K562 (cell line): Measurements from ENCODE around the gene URAD. TPM values are rescaled to one million over a fixed set of nuclear protein-coding genes. Genes with fewer than 3 reads are reported as not detected.

Experiments used
- ATAC-seq: fragments of 200-7000 bp; cut with Tn5 transposase; 3 replicates; pipeline ENCODE4 v1.9.1; 2020; ENCODE audit warnings: moderate library complexity
- BruUV-seq: library from RNA; stranded (reverse); fragments of 400-500 nt; replicated peaks from 2 replicates; lab custom pipeline; 2021; lab: Mats Ljungman, UMichigan
- CTCF ChIA-PET: fragments of 300-600 bp; formaldehyde crosslinking; extraction: SDS; loops from one replicate; lab custom pipeline; 2021; ENCODE audit warnings: low intra/inter-chr PET ratio; lab: Yijun Ruan, JAX
- POLR2A ChIA-PET: fragments of 300-600, 350-650 bp; sonication (Branson Sonifier 250); formaldehyde crosslinking; extraction: SDS; loops from one replicate; lab custom pipeline; 2021; ENCODE audit warnings: antibody characterized with exemption, inconsistent platforms; lab: Yijun Ruan, JAX
- DNase-seq, 4 experiments: peaks; one replicate each; pipeline versions ENCODE4 v3.0.0 to v3.0.0-alpha.2; 2011 to 2018; ENCODE audit warnings: low spot score in 3 of 4, mixed read lengths in 3 of 4; ENCODE audit errors: extremely low read depth in 1 of 4
- FAIRE-seq: peaks from 2 replicates; lab custom pipeline; 2011; peaks lifted over from hg19 to GRCh38; lab: Jason Lieb, UNC
- H2AFZ ChIP-seq: 2 replicates; pipeline ENCODE4 v1.6.0; 2011; ENCODE audit warnings: low read depth, low read length, control low read depth, inconsistent platforms
- H3K27ac ChIP-seq: fragments of 200-600 bp; 3 replicates; pipeline ENCODE4 v1.8.0; 2011; ENCODE audit warnings: low read depth, mild to moderate bottlenecking, control low read depth, inconsistent platforms, low read length, moderate library complexity, mixed read lengths; ENCODE audit errors: extremely low read depth
- H3K27me3 ChIP-seq, 2 experiments: fragments of 300-600 bp in 1 of 2; 2 replicates in 1 of 2; 3 replicates in 1 of 2; pipeline versions ENCODE4 v1.6.0 to v1.8.0; 2011; ENCODE audit warnings: inconsistent platforms in 2 of 2, low read length in 2 of 2, mild to moderate bottlenecking in 1 of 2, mixed read lengths in 1 of 2, moderate library complexity in 1 of 2; ENCODE audit not compliant: control insufficient read depth in 2 of 2, insufficient read depth in 2 of 2
- H3K36me3 ChIP-seq: fragments of 300-600 bp; 3 replicates; pipeline ENCODE4 v1.8.0; 2011; ENCODE audit warnings: mild to moderate bottlenecking, low read length, inconsistent platforms; ENCODE audit not compliant: control insufficient read depth, insufficient read depth
- H3K4me1 ChIP-seq, 2 experiments: fragments of 200-600 bp in 1 of 2; replicated peaks in 1 of 2; 2 replicates in 1 of 2; 3 replicates in 1 of 2; pipeline versions ENCODE4 v1.5.1 to v1.8.0; 2011; ENCODE audit warnings: inconsistent platforms in 2 of 2, low read length in 2 of 2, mild to moderate bottlenecking in 1 of 2, mixed read lengths in 1 of 2, moderate library complexity in 1 of 2; ENCODE audit not compliant: control insufficient read depth in 2 of 2, insufficient read depth in 2 of 2
- H3K4me2 ChIP-seq: 2 replicates; pipeline ENCODE4 v1.6.1; 2011; ENCODE audit warnings: low read length, control low read depth, inconsistent platforms, mixed read lengths; ENCODE audit not compliant: insufficient read depth
- H3K4me3 ChIP-seq: fragments of 200-600 bp; sonication (generic), shearing (Covaris generic); 2 replicates; pipeline ENCODE4 v1.5.1; 2016; ENCODE audit warnings: control low read depth, inconsistent platforms
- H3K79me2 ChIP-seq: fragments of 200-600 bp; 3 replicates; pipeline ENCODE4 v1.8.0; 2011; ENCODE audit warnings: low read length, inconsistent platforms; ENCODE audit not compliant: control insufficient read depth, insufficient read depth
- H3K9ac ChIP-seq, 2 experiments: 2 replicates each; pipeline versions ENCODE4 v1.6.0 to v1.6.1; 2011; ENCODE audit warnings: low read depth in 2 of 2, low read length in 2 of 2, control low read depth in 1 of 2, inconsistent platforms in 1 of 2, mild to moderate bottlenecking in 1 of 2, mixed read lengths in 1 of 2; ENCODE audit not compliant: insufficient read depth in 1 of 2
- H3K9me1 ChIP-seq: one replicate; pipeline ENCODE4 v1.6.0; 2011; ENCODE audit warnings: inconsistent platforms, mild to moderate bottlenecking, low read length, moderate library complexity; ENCODE audit not compliant: control insufficient read depth, insufficient read depth
- H3K9me3 ChIP-seq: replicated peaks from 2 replicates; pipeline ENCODE4 v1.5.1; 2011; ENCODE audit warnings: low read depth, low read length, inconsistent platforms; ENCODE audit not compliant: control insufficient read depth, insufficient read depth
- H4K20me1 ChIP-seq: replicated peaks from 2 replicates; pipeline ENCODE4 v1.6.1; 2011; ENCODE audit warnings: low read length, inconsistent platforms, mixed read lengths; ENCODE audit not compliant: control insufficient read depth, insufficient read depth
- ARID3B ChIP-seq: fragments of 250-450 bp; sonication (Bioruptor Pico); IDR thresholded peaks from 2 replicates; pipeline ENCODE4 v1.4.0; 2020; ENCODE audit warnings: borderline replicate concordance
- ARID4B ChIP-seq: sonication (generic); formaldehyde crosslinking; IDR thresholded peaks from 2 replicates; pipeline ENCODE4 v1.8.0; 2022; ENCODE audit warnings: mild to moderate bottlenecking, missing genetic modification reagents
- CREB3 ChIP-seq: fragments of 450-650 bp; conservative IDR thresholded peaks from 2 replicates; pipeline ENCODE4 v1.6.1; 2016; ENCODE audit warnings: missing genetic modification characterization, low read depth, mild to moderate bottlenecking, missing compliant biosample characterization, moderate library complexity
- DDX20 ChIP-seq: fragments of 450-650 bp; IDR thresholded peaks from 2 replicates; pipeline ENCODE4 v1.6.1; 2016; ENCODE audit warnings: missing genetic modification characterization, low read depth, mild to moderate bottlenecking, missing compliant biosample characterization, moderate library complexity
- FOXA1 ChIP-seq: fragments of 450-650 bp; IDR thresholded peaks from 2 replicates; pipeline ENCODE4 v1.6.1; 2016; ENCODE audit warnings: mild to moderate bottlenecking, borderline replicate concordance
- FOXA3 ChIP-seq, 2 experiments: fragments of 450-650 bp in 1 of 2; sonication (generic) in 1 of 2; formaldehyde crosslinking; IDR thresholded peaks in 1 of 2; conservative IDR thresholded peaks in 1 of 2; 2 replicates each; pipeline versions ENCODE4 v1.4.0 to v1.8.0; 2020 to 2022; ENCODE audit warnings: mild to moderate bottlenecking in 2 of 2, missing genetic modification reagents in 1 of 2
- HNRNPL ChIP-seq: fragments of 200-400 bp; formaldehyde crosslinking; IDR thresholded peaks from 2 replicates; pipeline ENCODE4 v1.6.1; 2017; ENCODE audit warnings: low read depth, mild to moderate bottlenecking, low read length
- HNRNPUL1 ChIP-seq: fragments of 200-400 bp; formaldehyde crosslinking; IDR thresholded peaks from 2 replicates; pipeline ENCODE4 v1.6.1; 2017; ENCODE audit warnings: low read length
- NCOR1 ChIP-seq: fragments of 450-650 bp; IDR thresholded peaks from 2 replicates; pipeline ENCODE4 v1.6.1; 2016; ENCODE audit warnings: mild to moderate bottlenecking, moderate library complexity
- PRMT5 ChIP-seq: sonication (generic); formaldehyde crosslinking; IDR thresholded peaks from 2 replicates; pipeline ENCODE4 v1.5.0; 2020; ENCODE audit warnings: missing genetic modification reagents
- PRPF4 ChIP-seq: fragments of 200-400 bp; formaldehyde crosslinking; IDR thresholded peaks from one replicate; pipeline ENCODE4 v1.6.1; 2017; ENCODE audit warnings: low read length, low read depth, mild to moderate bottlenecking; ENCODE audit not compliant: insufficient read depth, poor library complexity, severe bottlenecking
- SIN3B ChIP-seq: fragments of 450-650 bp; IDR thresholded peaks from 2 replicates; pipeline ENCODE4 v1.6.1; 2017; ENCODE audit warnings: low read depth, mild to moderate bottlenecking, moderate library complexity
- SMAD4 ChIP-seq: fragments of 250-450 bp; sonication (Bioruptor Pico); conservative IDR thresholded peaks from 2 replicates; pipeline ENCODE4 v1.8.0; 2021; ENCODE audit warnings: inconsistent platforms, mild to moderate bottlenecking, moderate library complexity
- SPI1 ChIP-seq: IDR thresholded peaks from 2 replicates; pipeline ENCODE4 v1.6.1; 2011; ENCODE audit warnings: low read depth, low read length, control low read depth, borderline replicate concordance
- ZC3H8 ChIP-seq: fragments of 450-650 bp; IDR thresholded peaks from 2 replicates; pipeline ENCODE4 v1.6.1; 2017
- WGBS: fragments of 100-300 bp; shearing (Covaris generic); methylation state at CpG from one replicate; pipeline ENCODE4 v1.1.6; 2016; ENCODE audit warnings: low coverage, mixed read lengths; ENCODE audit not compliant: insufficient coverage; ENCODE audit errors: missing lambda C conversion rate; 5-methylcytosine and 5-hydroxymethylcytosine counted together
- in situ Hi-C: fragments of 300-500 bp; cut with MboI; formaldehyde crosslinking; loops from 4 replicates; pipeline ENCODE4 v1.15.0; 2018; ENCODE audit warnings: inconsistent platforms, mixed read lengths
- intact Hi-C: fragments of 100-400 bp; cut with micrococcal nuclease; formaldehyde crosslinking; loops from 2 replicates; pipeline ENCODE4 v1.14.2; 2022
- polyA plus RNA-seq, 8 experiments: library from polyadenylated mRNA; depleted of rRNA in 4 of 8; stranded (reverse) in 5 of 8; unstranded in 3 of 8; fragments of >200 nt; fragmentation: Nextera tagmentation in 2 of 8; fragmentation: Illumina TruSeq in 1 of 8; extraction: Ambion mirVana in 2 of 8; extraction: Trizol in 1 of 8; gene quantifications; 2 replicates each; pipeline versions ENCODE4 v1.2.1 to v1.2.3, GENCODE V29; 2011 to 2014; ENCODE audit warnings: inconsistent platforms in 1 of 8, missing spikeins in 1 of 8
- total RNA-seq, 7 experiments: library from RNA; depleted of rRNA in 6 of 7; stranded (reverse); fragments of >200 nt in 6 of 7; fragmentation: Illumina TruSeq in 2 of 7; extraction: Trizol in 2 of 7; gene quantifications; 2 replicates each; pipeline versions ENCODE4 v1.2.1 to v1.2.3, GENCODE V29; 2011 to 2021; ENCODE audit warnings: low replicate concordance in 1 of 7

URAD gene
- total and polyA plus RNA-seq, 9 of the 15 experiments (the other 6 are each of a cell fraction or from before 2014, with no cell fraction given), result not detected

GRCh38 chr13:28022848-28023518, 34.5 kb upstream of the URAD start:
- intact Hi-C loops (no loop called here), in situ Hi-C loops (no loop called here)
- Histone ChIP-seq H3K27me3 (peaks cover 3 to 30% of the 10 kb centered on the region in 2 experiments; a peak in 3 of 5 replicates), H2AFZ (no peak overlapping the region), H3K79me2 (no peaks in the 10 kb centered on the region), H3K36me3 (no peaks in the 10 kb centered on the region), H3K27ac (no peak overlapping the region), H4K20me1 (no peaks in the 10 kb centered on the region), H3K9ac (no peak overlapping the region), H3K4me3 (no peak overlapping the region), H3K4me1 (no peaks in the 10 kb centered on the region), H3K4me2 (no peak overlapping the region), H3K9me1 (no peaks in the 10 kb centered on the region), H3K9me3 (no peaks in the 10 kb centered on the region)
- FAIRE-seq (no peak), ATAC-seq (no peak), DNase-seq (no peak)
- ChIA-PET POLR2A (no interaction called here), CTCF (no interaction called here)
- no TSS peak for BruUV-seq
- 2% methylated on average over 9 of the region's 9 CpGs for WGBS
- no peak for TF ChIP-seq ARID3B
- TF ChIP-seq PRMT5, result no peak
- TF ChIP-seq HNRNPL, result no peak
- TF ChIP-seq FOXA3 (CRISPR knock-in tag; conservative IDR thresholded peaks at IDR 0.05 in 1 of 2, IDR thresholded peaks at IDR 0.05 in 1 of 2), result no peak
- TF ChIP-seq ZC3H8, result no peak
- TF ChIP-seq PRPF4, result no peak
- no peak for TF ChIP-seq DDX20
- no peak for TF ChIP-seq HNRNPUL1
- TF ChIP-seq CREB3 (tag), result no peak
- no peak for TF ChIP-seq SMAD4 (CRISPR knock-in tag)
- TF ChIP-seq SPI1, result no peak
- TF ChIP-seq NCOR1, result no peak
- no peak for TF ChIP-seq ARID4B
- TF ChIP-seq SIN3B, result no peak
- no peak for TF ChIP-seq FOXA1
